ENCODE results near the gene C20orf96.
"Not testable (repeated sequence)": the region's sequence is repeated elsewhere in the genome, so short reads cannot be mapped to it uniquely, and the experiment has no call there.

The C20orf96 gene

DNA sequence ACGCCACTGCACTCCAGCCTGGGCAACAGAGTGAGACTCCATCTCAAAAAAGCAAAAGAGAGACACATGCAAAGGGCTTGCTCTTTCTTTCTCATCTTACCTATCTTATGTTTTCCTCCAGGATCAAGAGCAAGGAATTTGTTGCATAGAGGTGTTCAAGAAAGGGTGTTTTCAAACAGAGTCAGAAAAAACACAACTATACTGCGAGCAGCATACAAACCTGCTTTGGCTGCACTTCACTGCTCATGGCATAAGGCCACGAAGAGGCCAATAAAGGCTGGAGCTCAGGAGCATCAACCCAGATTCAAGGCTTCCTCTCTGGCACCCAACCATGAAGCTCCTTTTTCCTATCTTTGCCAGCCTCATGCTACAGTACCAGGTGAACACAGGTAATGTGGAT is 63.6 kb downstream of the C20orf96 start, which contains the start of gene DEFB129:
TSS of gene DEFB129 (plus strand) at position 301 of the 400 bp plus-strand sequence. CDS start at position 332, 31 bp downstream.
- FAIRE-seq = no peak
- TF ChIP-seq, protein P1, sequence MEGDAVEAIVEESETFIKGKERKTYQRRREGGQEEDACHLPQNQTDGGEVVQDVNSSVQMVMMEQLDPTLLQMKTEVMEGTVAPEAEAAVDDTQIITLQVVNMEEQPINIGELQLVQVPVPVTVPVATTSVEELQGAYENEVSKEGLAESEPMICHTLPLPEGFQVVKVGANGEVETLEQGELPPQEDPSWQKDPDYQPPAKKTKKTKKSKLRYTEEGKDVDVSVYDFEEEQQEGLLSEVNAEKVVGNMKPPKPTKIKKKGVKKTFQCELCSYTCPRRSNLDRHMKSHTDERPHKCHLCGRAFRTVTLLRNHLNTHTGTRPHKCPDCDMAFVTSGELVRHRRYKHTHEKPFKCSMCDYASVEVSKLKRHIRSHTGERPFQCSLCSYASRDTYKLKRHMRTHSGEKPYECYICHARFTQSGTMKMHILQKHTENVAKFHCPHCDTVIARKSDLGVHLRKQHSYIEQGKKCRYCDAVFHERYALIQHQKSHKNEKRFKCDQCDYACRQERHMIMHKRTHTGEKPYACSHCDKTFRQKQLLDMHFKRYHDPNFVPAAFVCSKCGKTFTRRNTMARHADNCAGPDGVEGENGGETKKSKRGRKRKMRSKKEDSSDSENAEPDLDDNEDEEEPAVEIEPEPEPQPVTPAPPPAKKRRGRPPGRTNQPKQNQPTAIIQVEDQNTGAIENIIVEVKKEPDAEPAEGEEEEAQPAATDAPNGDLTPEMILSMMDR (IDR thresholded peaks at IDR 0.05; ENCODE audit: insufficient read depth, missing control alignments) = no peak
- no peak for DNase-seq (ENCODE audit: insufficient read length, low spot score)

DNA sequence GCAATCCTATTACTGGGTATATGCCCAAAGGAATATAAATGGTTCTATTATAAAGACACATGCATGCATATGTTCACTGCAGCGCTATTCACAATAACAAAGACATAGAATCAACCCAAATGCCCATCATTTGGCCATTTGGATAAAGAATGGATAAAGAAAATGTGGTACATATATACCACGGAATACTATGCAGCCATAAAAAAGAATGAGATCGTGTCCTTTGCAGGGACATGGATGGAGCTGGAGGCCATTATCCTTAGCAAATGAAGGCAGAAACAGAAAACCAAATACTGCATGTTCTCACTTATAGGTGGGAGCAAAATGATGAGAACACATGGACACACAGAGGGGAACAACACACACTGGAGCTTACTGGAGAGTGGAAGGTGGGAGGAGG is 64.7 kb downstream of the C20orf96 start:
- not testable (repeated sequence) for FAIRE-seq; DNase-seq (ENCODE audit: insufficient read length, low spot score)

DNA sequence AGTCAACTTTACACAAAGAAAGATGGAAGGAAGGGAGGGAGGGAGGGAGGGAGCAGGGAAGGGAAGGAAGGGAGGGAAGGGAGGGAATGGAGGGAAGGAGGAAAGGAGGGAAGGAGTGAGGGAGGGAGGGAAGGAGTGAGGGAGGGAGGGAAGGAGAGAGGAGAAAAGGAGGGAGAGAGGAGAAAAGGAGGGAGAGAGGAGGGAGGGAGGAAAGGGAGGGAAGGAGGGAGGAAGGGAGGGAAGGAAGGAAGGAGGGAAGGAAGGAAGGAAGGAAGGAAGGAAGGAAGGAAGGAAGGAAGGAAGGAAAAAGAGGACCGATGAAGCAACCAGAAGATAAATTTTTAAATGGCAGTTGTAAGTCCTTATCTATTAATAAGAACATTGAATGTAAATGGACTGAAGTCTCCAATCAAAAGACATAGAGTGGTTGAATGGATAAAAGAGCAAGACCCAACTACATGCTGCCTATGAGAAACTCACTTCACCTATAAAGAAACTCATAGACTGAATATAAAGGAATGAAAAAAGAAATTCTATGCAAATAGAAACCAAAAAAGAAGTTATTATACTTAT is 69.2 kb downstream of the C20orf96 start:
- DNase-seq (ENCODE audit: insufficient read length, low spot score) (no peak), FAIRE-seq (no peak)
- TF ChIP-seq, protein P1 (IDR thresholded peaks at IDR 0.05; ENCODE audit: insufficient read depth, missing control alignments) = no peak
